Lung microvascular endothelial cell (primary cell): ENCODE data around the gene REPS1. TPM values are rescaled to one million over a fixed set of nuclear protein-coding genes. Genes with fewer than 3 reads are reported as not detected.
A peak's percentile ranks its signal among the peaks of the same experiment; 100 is the strongest.

Experiments used
- DNase-seq, 2 donors: peaks; one replicate each; pipeline versions ENCODE4 v3.0.0 to v3.0.0-alpha.2; 2010; ENCODE audit warnings: low read depth in 2 of 2
- total RNA-seq: library from RNA; depleted of rRNA; stranded (reverse); fragments of >200 nt; gene quantifications from 2 replicates; pipeline ENCODE4 v1.2.1, GENCODE V29; 2014

REPS1 gene
- total RNA-seq, 1 donor from 2014 or later = 20.6 TPM

DNA sequence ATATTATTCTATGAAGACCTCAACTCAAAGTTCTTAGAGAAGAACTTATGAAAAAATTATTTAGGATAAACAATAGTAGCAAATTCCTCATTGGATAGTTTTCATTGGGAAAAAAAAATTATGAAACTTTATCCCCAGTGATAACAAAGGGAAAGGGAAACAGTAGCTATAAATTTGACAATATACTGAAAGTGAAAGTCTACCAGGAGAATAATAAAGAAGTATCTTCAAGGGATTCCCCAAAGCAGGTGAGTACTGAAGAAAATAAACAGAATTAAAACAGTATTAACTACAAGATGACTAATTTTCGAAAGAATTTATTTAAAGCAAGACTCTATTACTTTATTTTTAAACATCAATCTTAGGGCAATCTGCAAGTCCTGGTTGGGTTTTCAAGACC lies 56.4 kb downstream of the REPS1 start:
- peak in 1 of 2 donors; percentile 27 for DNase-seq

DNA sequence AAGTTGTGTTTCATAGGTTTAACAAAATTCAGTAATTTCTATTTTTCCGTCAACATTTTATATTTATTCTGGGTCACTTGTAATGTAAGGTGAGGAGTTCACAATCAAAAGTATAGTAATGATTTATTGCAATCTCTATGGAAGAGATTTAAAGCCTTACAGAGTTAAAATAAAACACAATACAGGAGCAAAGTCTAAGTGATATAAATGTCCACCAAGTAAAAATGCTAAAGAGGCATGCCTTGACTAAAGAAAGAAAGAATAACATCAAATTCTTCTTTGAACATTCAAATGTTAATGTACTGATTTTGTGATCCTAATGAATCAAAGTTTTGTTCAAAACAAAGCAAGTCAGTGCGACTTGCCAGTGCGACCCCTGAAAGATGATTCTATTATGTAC lies 61.5 kb downstream of the REPS1 start:
- DNase-seq = no peak

DNA sequence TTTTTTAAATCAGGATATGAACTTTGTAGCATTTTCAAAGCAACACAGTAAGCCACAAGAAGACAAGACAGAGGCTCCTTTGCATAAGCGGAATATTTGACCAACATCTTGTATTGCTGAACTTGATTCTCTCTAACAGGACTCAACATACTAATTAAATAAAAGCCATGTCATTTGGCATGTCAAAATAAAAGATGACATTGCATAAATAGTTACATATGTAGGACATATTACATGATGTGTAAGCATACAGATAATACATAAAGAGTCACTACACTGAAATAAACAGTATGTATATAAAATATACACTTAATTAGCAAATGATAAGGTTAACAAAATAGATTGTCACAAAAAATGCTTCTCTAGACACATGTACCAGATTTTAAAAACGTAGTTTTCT lies 62.2 kb downstream of the REPS1 start:
- DNase-seq = no peak

DNA sequence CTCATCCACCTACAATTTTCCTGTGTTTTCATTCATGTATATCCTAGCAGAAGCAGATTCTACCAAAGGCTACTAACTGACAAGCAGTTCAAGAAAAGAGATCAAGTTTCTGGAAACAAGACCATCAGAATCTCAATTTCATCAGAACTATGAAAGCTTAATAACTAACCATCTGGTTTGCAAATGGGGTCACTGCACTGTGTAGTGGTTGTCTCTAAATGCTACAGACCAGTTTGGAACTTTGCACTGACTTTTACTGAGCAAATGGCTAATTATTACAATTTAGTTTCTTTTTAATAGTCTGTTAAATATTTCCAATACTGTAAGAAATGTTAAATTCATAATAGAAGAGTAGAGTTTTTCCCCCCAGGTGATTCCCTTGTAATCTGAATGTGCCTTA lies 64.5 kb downstream of the REPS1 start:
- DNase-seq = no peak

DNA sequence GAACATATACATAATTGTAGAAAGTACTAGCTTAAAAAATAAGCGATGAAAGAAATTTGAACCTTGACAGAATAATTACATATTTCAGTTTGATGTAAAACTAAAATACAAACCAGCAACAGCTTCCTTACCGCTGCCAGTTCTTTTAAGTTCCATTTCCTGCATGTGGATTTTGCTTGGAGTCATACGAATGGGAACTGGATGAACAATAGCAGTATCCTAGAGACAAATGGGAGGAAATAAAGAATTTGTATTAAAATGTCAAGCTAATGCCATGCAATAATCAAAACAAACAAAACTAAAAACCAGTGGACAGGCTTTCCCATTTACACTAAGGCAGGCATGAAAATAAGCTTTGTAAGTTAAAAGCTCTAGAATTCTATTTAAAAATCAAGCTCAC lies 67.1 kb downstream of the REPS1 start:
- peak; percentile 86 to 90 for DNase-seq

DNA sequence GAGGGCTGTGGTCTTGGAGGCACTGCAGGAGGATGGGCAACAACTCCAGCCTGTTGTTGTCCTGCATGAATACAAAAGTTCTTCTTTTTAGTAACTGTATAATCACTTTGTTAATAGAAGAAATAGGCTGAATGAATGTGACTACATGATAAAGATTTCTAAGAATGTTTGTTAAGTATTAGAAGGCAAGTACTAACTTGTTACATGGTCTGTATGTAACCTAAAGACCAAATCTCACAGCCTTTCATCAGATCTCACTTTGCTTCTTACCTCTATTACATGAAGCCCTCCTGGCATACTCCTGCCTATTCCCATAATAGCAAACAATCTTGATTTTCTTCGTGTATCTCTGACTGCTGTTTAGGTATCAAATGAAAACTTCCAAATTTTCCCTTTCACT lies 73.4 kb downstream of the REPS1 start:
- no peak for DNase-seq

DNA sequence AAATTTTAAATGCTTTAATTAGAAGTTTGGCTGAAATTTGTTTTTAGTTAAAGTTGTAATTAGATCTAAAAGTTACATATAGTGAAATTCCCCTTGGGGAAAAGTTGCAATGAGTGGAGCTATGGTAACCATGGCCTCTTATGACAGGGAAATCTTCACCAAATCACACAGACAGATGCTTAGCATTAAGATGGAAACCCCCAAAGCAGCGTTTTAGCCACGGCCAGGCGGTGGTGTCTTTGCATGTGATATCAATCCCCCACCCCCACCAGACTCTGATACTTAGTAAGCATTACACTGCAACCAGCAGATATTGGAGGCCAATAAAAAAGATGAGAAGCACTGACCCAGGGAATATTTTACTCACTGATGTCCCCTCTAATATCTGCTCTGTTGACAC lies 75.7 kb downstream of the REPS1 start:
- no peak for DNase-seq

DNA sequence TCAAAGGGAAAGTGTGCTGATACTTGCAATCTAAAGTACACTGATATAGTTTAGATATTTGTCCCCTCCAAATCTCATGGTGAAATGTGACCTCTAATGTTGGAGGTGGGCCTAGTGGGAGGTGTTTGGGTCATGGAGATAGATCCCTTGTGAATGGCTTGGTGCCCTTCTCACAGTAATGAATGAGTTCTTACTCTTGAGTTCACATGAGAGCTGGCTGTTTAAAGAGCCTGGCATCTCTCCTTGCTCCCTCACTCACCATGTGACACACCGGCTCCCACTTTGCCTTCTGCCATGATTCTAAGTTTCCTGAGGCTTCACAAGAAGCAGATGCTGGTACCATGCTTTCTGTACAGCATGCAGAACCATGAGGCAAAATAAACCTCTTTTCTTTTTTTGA lies 78.1 kb downstream of the REPS1 start:
- no peak for DNase-seq

DNA sequence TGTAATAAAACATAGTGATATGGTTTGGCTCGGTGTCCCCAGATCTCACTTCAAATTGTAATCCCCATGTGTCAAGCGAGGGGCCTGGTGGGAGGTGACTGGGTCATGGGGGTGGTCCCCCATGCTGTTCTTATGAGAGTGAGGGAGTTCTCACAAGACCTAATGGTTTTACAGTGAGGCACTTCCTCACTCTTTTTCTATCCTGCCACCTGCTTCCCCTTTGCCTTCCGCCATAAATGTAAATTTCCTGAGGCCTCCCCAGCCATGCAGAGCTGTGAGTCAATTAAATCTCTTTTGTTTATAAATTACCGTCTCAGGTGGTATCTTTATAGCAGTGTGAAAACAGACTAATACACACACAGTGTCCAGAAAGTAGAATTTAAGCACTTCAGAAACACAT lies 78.5 kb downstream of the REPS1 start:
- DNase-seq = peak in 1 of 2 donors; percentile 36

DNA sequence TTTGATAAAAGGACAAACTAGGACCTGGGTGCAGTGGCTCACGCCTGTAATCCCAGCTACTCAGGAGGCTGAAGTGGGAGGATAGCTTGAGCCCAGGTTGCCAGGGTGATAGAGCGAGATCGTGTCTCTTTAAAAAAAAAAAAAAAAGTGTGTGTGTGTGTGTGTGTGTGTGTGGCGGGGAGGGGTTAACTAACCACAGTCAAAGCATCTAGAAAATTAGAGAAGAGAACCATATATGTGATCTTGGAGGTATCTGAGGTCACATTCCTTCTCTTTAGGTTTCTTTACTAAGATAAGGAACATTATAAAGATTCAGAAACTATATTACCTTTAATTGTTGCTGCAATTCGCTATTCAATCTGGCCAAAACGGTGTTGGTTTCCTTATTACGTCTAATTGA lies 80.9 kb downstream of the REPS1 start:
- DNase-seq = no peak

DNA sequence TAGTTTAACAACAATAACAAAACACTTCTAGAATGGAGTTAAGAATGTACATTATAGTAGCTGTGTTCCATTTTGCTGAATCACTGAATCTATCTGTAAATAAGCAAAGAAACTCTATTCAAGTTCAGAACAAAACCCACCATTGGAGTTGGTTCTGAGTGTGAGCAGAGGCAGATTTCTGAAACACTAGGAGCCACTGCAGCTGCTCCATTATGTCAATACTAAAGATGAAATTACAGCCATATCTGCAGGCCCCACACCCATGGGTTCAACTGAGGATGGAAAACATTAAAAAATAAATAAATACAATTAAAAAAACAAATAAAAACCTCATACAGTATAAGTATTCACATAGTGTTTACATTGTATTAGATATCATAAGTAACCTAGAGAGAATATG lies 91.0 kb downstream of the REPS1 start:
- DNase-seq = no peak

DNA sequence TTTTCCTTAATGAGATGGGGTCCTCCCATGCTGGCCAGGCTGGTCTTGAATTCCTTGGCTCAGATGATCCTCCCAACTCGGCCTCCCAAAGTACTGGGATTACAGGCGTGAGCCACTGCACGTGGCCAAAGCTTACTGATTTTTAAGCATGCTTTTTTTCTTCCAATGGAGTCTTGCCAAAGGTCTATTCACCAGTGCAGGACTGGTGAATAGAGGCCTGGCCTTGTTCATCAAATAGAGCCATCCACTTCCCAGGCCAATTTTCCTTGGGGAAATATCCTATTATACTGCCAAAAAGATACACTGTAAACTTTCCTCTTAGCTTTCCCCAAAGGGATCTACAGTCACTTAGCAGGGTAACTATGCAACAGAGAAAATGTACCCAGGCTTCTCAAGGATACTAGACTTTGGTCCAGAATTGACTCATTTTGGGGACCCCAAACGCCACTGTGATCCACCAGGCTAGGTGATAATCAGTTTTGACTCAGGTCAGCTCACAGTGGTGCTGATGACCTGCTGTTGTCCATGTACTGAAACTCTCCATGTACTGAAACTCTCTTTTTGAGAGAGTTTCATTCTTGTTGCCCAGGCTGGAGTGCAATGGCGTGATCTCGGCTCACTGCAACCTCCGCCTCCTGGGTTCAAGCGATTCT lies 91.8 kb downstream of the REPS1 start:
- no peak for DNase-seq

DNA sequence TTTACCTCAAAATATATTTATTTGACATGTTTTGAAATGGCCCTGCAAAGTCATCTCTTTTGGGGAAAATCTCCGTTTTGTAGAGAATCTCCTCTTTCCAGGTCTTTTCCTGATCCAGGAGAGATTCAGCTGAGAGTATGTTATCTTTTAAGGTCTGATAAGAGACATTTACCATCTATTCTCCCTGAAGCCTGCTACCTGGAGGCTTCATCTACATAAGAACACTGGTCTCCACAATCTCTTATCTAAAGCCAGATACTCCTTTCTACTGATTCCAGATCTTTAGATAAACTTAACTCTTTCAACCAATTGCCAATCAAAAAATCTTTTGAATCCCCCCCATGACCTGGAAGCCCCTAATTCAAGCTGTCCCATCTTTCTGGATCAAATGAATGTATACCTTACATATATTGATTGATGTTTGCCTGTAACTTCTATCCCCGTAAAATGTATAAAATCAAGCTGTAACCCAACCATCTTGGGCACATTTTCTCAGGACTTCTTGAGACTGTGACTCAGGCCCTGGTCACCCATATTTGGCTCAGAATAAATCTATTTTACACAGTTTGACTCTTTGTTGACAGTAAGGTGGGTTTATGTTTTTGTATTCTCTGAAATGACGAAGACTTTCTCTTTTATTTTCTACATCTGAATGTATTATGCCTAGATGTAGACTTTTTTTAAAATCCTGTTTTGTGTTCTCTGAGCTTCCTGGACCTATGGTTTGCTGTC lies 96.6 kb downstream of the REPS1 start:
- DNase-seq = no peak

DNA sequence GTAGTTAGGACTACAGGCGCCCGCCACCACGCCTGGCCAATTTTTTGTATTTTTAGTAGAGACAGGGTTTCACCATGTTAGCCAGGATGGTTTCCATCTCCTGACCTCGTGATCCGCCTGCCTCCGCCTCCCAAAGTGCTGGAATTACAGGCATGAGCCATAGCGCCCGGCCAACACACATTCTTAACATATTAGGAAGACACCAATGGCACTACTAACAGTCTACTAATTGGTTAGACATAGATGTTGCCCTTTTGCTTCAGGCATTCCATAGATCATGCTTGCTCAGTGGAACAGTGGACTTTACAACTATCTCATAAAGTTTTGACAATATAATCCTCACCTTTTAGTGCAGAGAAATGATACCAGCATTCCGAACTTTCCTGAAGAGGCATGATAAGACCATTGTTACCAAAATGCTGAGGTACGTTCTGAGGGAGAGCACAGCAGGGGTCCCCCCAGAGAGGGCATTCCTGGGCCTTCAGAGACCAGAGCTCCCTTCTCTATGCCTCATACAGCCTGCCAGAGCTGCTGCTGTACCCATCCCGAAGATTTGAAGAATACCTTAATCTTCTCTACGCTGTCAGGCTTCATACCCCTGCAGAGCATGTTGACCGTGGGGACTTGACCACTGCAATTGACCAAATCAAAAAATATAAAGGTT lies 102.8 kb downstream of the REPS1 start:
- no peak for DNase-seq

DNA sequence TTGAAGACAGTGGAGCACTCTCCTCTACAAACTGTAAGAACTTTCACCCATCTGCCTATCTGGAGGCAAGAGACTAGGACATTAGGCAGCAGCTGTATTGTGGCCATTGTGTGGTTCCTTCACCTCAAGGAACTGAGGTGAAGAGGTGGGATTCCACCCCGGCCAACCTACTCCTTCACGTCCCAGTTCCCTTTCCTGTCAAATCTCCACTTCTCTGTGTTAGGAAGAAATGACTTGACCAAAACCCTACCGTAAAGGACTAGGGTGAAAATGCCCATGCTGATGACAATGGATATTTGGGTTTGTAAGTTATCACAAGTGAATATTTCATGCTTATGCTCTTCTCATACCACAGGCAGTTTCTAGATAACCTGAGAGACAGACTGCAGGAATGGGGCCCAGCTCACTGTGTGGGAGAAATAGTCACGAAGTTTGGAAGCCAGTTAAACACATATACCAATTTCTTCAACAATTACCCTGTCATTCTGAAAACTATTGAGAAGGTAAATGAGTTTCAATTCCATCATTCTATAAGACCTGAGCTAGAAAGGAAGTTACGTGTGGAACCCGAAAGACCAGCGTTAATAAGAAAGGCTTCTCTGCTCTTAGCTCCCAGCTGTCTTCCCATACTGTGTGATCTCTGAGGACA lies 105.6 kb downstream of the REPS1 start:
- DNase-seq = no peak

DNA sequence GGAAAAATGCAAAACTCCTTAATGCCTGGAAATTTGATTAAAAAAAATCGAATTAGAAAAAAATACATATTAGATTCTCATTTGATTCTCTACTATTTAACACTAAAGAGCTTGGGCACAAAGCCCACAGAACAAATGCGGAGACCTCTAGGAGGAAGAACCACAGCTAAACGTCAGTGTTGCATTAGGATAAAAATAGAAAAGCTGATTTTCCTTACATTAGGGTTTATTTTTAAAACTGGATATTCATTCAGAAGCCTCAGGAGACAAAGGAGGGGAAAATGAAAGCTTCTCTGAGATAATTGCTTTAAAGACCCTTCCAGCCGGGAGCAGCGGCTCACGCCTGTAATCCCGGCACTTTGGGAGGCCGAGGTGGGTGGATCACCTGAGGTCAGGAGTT lies 114.9 kb downstream of the REPS1 start:
- DNase-seq = no peak

DNA sequence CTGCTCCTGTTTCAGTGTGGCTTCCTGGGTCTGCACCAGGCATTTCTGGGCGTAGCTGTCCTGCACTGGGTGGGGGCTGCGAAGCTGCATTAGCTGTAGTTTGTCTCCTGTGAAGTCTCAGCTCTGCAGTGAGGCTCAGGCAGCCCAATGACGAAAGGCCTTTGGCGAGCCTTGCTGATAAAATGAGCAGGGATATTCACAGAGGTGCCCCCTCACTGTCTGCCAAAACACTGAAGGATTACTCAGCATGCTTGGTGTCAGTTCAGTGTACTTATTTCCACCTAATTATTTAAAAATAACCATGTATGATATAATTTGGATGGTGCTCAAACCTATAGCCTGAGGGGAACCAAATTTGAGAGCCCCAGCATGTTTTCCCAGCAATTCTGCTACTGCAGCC lies 118.7 kb downstream of the REPS1 start:
- no peak for DNase-seq

DNA sequence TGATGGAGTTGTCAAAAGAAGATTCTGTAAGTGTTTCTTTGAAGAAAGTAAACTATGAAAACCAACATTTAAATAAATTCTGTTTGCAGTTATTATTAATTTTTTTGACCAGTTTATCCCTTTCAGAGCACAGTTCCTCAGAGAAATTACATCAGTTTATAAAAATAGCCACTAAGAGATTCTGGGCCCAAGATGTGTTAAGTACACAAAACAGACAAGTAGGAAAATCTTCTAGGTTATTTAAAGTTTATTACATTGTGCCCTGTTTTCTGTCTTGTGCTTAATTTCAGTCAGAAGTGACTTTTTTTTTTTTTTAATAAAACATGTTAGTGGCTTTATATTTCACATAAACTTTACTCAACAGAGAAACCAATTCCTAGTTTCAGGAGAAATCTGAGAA lies 119.9 kb downstream of the REPS1 start:
- no peak for DNase-seq

DNA sequence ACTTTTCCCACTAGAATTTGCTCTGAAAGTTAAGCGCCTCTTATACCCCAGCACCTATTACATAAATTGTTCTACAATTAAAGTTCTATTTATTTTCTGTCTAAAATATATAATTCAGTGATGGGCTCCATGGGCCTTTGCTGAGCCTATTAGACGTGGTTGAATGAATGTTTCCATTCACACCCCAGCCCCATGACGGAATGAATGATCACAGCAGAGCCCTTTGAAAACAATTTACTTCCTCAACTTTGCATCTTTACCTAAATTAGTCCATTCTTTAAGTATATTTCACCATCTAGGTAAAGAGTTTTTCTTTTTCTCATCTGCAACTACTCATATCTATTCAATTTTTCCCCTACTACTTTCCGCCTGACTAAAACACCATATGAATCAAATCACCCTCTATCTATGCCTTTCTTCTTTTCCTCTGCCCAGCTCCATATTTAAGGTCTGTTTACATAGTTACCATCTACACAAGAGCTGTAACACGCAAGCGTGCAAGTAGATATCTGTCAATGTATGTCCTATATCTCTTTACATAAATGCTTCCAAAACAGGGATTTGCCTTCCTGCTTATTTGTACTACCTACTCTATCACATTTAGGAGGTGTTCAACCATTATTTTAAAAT lies 122.5 kb downstream of the REPS1 start:
- no peak for DNase-seq

DNA sequence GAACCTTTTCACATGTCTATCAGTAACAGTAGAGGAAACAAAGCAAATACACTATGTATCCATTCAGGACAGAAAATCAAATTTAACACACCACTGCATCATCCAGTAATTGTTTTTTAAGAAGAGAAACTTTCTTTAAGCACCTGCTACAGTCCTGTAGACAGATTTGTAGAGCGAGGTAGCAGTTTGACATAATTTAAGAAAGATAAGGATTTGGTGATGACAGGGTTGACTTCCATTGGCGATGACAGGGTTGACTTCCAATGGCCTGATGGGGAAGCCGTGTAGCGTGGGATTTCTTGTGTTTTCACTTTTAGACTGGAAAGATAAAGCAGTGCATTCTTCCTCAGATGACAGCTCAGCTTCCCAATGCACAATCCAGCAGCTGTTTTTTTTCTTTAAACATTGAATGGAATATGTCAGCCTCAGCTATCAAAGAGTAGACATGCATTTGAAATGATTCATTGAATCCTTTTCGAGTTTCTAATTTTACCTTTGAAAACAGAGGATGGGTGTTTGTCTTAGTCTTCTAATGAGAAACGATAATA lies 123.6 kb downstream of the REPS1 start:
- no peak for DNase-seq

DNA sequence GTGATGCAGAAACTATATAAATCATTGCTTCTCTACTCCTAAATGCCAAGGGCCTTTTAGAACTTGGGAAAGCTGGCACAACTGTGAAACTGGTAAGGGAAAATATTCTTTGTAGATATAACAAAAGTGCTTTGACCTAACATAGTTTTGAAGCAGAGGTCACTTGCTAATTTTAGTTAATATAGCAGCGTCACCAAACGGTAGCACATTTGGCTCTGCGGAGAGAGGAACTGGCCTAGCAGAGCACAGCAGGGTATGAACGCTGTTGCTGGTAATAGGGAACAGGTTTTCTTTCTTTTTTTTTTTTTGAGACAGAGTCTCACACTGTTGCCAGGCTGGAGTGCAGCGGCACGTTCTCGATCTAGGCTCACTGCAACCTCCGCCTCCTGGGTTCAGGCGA lies 124.7 kb downstream of the REPS1 start:
- no peak for DNase-seq

DNA sequence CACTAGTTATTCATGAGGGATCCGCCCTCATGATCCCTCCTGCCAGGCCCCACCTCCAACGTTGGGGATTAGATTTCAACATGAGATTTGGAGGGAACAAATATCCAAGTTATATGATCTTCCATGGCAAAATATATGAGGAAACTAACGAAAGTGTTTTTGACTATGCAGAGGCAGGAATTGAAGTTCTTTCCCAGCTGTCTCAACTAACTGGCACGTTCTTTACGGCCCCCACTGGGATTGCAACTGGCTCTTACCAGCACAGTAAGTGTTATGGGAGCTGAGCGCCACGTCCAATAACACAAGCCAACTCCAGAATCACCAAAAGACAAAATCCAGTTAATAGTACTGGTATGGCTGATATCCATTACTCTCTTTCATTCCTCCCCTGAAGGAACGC lies 125.6 kb downstream of the REPS1 start:
- no peak for DNase-seq
